ENCODE results near the gene GOLGA8R. TPM values are rescaled to one million over a fixed set of nuclear protein-coding genes. Genes with fewer than 3 reads are reported as not detected.
A peak's percentile ranks its signal among the peaks of the same experiment; 100 is the strongest.
"Not testable (repeated sequence)": the region's sequence is repeated elsewhere in the genome, so short reads cannot be mapped to it uniquely, and the experiment has no call there.

The GOLGA8R gene
- polyA plus RNA-seq, 3 donors, result 0.21 to 2.9 TPM; not detected in 1

DNA sequence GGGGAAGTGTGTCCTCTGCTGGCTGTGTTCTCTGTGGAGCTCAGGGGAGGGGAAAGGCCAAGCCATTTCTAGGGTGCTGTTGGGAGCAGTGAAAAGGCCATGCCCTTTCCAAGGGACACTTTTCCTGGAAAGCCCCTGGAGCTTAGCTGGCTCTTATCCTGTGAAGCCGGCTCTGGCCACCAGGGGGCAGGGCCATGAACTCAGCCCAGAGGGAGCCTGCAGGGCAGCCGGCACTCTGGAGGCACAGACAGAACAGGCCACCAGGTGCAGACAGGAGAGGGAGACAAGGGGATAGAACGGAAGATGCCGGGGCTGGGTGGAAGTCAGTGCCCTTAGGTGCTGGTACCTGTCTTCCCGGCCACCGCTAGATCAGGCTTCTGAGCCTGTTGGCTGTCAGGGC, 15.1 kb downstream of the GOLGA8R start:
- H3K4me1 Mint-ChIP-seq; H3K4me2 ChIP-seq (replicated peaks; ENCODE audit: extremely low read depth, low read length, poor library complexity, severe bottlenecking); H3K27me3 Mint-ChIP-seq (ENCODE audit: low read depth in 3 of 3); H3K36me3 ChIP-seq (replicated peaks in 1 of 2; ENCODE audit: control insufficient read depth in 1 of 2, insufficient read depth in 2 of 2, low read length in 2 of 2); H3K4me3 ChIP-seq (replicated peaks in 1 of 3; ENCODE audit: low read depth in 2 of 3, low read length in 3 of 3); H3K9ac ChIP-seq (ENCODE audit: insufficient read depth, low read length, poor library complexity, severe bottlenecking); H3K4me3 Mint-ChIP-seq; H3K9me3 ChIP-seq (replicated peaks in 1 of 2; ENCODE audit: control insufficient read depth in 1 of 2, insufficient read depth in 1 of 2, low read length in 2 of 2); H3K4me1 ChIP-seq (ENCODE audit: control insufficient read depth in 1 of 2, insufficient read depth in 2 of 2, low read length in 2 of 2); DNase-seq; H3K27ac ChIP-seq (ENCODE audit: low read depth in 1 of 2, low read length in 2 of 2); H3K79me2 ChIP-seq (ENCODE audit: insufficient read depth, low read length); H4K20me1 ChIP-seq (ENCODE audit: insufficient read depth, low read length); H3K27me3 ChIP-seq (ENCODE audit: control insufficient read depth in 2 of 2, insufficient read depth in 2 of 2, low read length in 2 of 2); H3K9me3 Mint-ChIP-seq; H2AFZ ChIP-seq (ENCODE audit: insufficient read depth, low read depth, low read length, poor library complexity, severe bottlenecking); intact Hi-C loops (cut with micrococcal nuclease); H3K36me3 Mint-ChIP-seq; H3K27ac Mint-ChIP-seq: not testable (repeated sequence)
- no CpG with 5 or more reads among the region's 6 CpGs for WGBS (ENCODE audit: insufficient coverage)
- TF ChIP-seq, protein P1, sequence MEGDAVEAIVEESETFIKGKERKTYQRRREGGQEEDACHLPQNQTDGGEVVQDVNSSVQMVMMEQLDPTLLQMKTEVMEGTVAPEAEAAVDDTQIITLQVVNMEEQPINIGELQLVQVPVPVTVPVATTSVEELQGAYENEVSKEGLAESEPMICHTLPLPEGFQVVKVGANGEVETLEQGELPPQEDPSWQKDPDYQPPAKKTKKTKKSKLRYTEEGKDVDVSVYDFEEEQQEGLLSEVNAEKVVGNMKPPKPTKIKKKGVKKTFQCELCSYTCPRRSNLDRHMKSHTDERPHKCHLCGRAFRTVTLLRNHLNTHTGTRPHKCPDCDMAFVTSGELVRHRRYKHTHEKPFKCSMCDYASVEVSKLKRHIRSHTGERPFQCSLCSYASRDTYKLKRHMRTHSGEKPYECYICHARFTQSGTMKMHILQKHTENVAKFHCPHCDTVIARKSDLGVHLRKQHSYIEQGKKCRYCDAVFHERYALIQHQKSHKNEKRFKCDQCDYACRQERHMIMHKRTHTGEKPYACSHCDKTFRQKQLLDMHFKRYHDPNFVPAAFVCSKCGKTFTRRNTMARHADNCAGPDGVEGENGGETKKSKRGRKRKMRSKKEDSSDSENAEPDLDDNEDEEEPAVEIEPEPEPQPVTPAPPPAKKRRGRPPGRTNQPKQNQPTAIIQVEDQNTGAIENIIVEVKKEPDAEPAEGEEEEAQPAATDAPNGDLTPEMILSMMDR (IDR thresholded peaks at IDR 0.05), result peak; percentile 20

DNA sequence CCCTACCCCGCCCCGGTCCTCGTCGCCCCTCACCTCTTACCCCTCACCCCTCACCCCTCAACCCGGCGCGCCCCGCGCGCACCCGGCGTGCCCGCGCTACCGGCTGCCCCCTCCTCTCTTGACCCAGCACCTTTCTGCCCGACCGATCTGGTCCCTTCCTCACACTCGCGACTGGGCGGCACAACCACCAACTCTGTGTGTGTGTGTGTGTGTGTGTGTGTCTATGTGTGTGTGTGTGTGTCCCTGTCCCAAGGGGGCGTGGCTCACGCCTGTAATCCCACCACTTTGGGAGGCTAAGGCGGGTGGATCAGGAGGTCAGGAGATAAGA, 20.4 kb downstream of the GOLGA8R start:
- H3K9me3 Mint-ChIP-seq; H4K20me1 ChIP-seq (ENCODE audit: insufficient read depth, low read length); H3K27ac Mint-ChIP-seq; H3K4me1 ChIP-seq (ENCODE audit: control insufficient read depth in 1 of 2, insufficient read depth in 2 of 2, low read length in 2 of 2); H3K36me3 Mint-ChIP-seq; intact Hi-C loops (cut with micrococcal nuclease); H3K36me3 ChIP-seq (replicated peaks in 1 of 2; ENCODE audit: control insufficient read depth in 1 of 2, insufficient read depth in 2 of 2, low read length in 2 of 2); DNase-seq; H3K4me3 ChIP-seq (replicated peaks in 1 of 3; ENCODE audit: low read depth in 2 of 3, low read length in 3 of 3); H3K79me2 ChIP-seq (ENCODE audit: insufficient read depth, low read length); H3K4me2 ChIP-seq (replicated peaks; ENCODE audit: extremely low read depth, low read length, poor library complexity, severe bottlenecking); H3K9ac ChIP-seq (ENCODE audit: insufficient read depth, low read length, poor library complexity, severe bottlenecking); H3K4me1 Mint-ChIP-seq; H2AFZ ChIP-seq (ENCODE audit: insufficient read depth, low read depth, low read length, poor library complexity, severe bottlenecking); H3K27me3 ChIP-seq (ENCODE audit: control insufficient read depth in 2 of 2, insufficient read depth in 2 of 2, low read length in 2 of 2); H3K27ac ChIP-seq (ENCODE audit: low read depth in 1 of 2, low read length in 2 of 2); H3K9me3 ChIP-seq (replicated peaks in 1 of 2; ENCODE audit: control insufficient read depth in 1 of 2, insufficient read depth in 1 of 2, low read length in 2 of 2); H3K27me3 Mint-ChIP-seq (ENCODE audit: low read depth in 3 of 3); H3K4me3 Mint-ChIP-seq: not testable (repeated sequence)
- no CpG with 5 or more reads among the region's 23 CpGs for WGBS (ENCODE audit: insufficient coverage)

DNA sequence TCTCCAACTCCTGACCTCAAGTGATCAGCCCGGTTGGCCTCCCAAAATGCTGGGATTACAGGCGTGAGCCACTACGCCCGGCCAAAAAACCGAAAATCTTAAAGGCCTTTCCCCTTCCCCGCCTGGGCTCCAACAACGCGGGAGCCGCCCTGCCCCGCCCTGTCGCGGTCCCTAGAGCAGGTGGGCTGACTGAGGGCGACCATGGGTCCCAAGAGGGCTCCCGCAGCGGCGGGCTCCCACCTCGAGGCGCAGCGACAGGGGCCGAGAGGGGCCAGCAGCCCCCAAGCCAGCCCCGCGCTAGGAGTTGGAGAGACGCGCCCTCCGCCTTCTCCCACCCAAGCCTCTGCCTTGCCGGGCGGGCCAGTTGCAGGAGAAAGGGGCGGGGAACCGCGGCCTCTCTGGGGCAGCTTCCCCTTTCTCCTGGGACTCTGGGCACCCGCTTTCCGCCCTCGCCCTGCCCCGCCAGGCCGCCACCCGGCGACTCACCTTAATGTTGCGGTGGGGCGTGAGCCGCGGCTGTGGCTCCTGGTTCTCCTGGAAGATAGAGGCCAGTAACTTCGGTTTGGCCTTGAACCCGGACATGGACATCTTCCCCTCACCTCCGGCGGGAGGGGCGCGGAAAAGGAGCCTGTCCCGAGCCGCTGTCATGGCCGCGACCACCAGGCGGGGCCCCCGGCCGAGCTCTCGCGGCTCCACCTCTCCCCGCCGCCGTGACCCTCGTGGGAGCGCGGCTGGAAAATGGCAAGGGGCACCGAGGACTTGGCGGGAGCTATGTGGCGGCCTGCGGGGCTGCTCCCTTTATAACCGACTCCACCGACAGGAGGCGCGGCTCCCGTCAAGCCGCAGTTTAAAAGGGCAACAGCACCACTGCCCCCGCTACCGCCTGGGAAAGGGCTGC, 21.0 kb downstream of the GOLGA8R start, which contains the start of gene CHRFAM7A:
Gene CHRFAM7A (minus strand): TSS at position 775 of the 898 bp plus-strand sequence. CDS start 10,189 bp downstream, outside the sequence.
- H3K4me3 ChIP-seq (replicated peaks in 1 of 3; ENCODE audit: low read depth in 2 of 3, low read length in 3 of 3); H3K27me3 Mint-ChIP-seq (ENCODE audit: low read depth in 3 of 3); H3K9ac ChIP-seq (ENCODE audit: insufficient read depth, low read length, poor library complexity, severe bottlenecking); H3K27me3 ChIP-seq (ENCODE audit: control insufficient read depth in 2 of 2, insufficient read depth in 2 of 2, low read length in 2 of 2); H3K36me3 ChIP-seq (replicated peaks in 1 of 2; ENCODE audit: control insufficient read depth in 1 of 2, insufficient read depth in 2 of 2, low read length in 2 of 2); H3K4me3 Mint-ChIP-seq; H3K4me2 ChIP-seq (replicated peaks; ENCODE audit: extremely low read depth, low read length, poor library complexity, severe bottlenecking); intact Hi-C loops (cut with micrococcal nuclease); H3K9me3 Mint-ChIP-seq; DNase-seq; H3K27ac ChIP-seq (ENCODE audit: low read depth in 1 of 2, low read length in 2 of 2); H3K4me1 Mint-ChIP-seq; H3K79me2 ChIP-seq (ENCODE audit: insufficient read depth, low read length); H3K4me1 ChIP-seq (ENCODE audit: control insufficient read depth in 1 of 2, insufficient read depth in 2 of 2, low read length in 2 of 2); H3K9me3 ChIP-seq (replicated peaks in 1 of 2; ENCODE audit: control insufficient read depth in 1 of 2, insufficient read depth in 1 of 2, low read length in 2 of 2); H4K20me1 ChIP-seq (ENCODE audit: insufficient read depth, low read length); H2AFZ ChIP-seq (ENCODE audit: insufficient read depth, low read depth, low read length, poor library complexity, severe bottlenecking); H3K36me3 Mint-ChIP-seq; H3K27ac Mint-ChIP-seq: not testable (repeated sequence)
- WGBS (ENCODE audit: insufficient coverage), result no CpG with 5 or more reads among the region's 74 CpGs

DNA sequence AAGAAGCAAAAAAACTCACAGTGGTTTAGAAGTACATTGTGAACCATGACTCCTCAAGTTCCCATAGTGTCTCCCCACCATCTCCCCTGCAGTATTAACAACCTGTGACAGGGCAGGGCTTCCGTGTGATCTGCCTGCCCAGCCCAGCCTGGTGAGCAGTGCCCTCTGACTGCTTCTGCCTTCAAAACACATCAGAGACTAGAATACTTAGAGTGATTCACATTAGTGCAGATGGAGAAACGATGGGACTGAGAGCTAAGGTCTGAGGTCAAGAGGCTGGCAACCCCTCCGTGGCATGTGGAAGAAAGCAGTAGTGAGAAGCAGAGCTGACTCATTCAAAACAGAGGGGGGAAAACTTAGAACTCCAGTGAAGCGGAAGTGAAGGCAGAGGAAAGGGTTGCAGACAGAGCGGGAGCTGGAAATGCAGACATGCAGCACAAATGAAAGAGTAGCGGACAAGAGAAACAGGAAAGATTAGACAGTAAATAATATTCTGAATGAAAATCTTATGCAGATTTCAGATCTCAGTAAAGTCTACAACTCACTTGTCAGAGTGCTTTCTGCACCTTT, 27.7 kb downstream of the GOLGA8R start:
- H3K4me1 Mint-ChIP-seq; H4K20me1 ChIP-seq (ENCODE audit: insufficient read depth, low read length); H3K36me3 ChIP-seq (replicated peaks in 1 of 2; ENCODE audit: control insufficient read depth in 1 of 2, insufficient read depth in 2 of 2, low read length in 2 of 2); H3K27me3 Mint-ChIP-seq (ENCODE audit: low read depth in 3 of 3); H3K27me3 ChIP-seq (ENCODE audit: control insufficient read depth in 2 of 2, insufficient read depth in 2 of 2, low read length in 2 of 2); H3K4me1 ChIP-seq (ENCODE audit: control insufficient read depth in 1 of 2, insufficient read depth in 2 of 2, low read length in 2 of 2); intact Hi-C loops (cut with micrococcal nuclease); H3K27ac Mint-ChIP-seq; H3K4me3 ChIP-seq (replicated peaks in 1 of 3; ENCODE audit: low read depth in 2 of 3, low read length in 3 of 3); H3K9me3 Mint-ChIP-seq; H2AFZ ChIP-seq (ENCODE audit: insufficient read depth, low read depth, low read length, poor library complexity, severe bottlenecking); H3K4me2 ChIP-seq (replicated peaks; ENCODE audit: extremely low read depth, low read length, poor library complexity, severe bottlenecking); H3K36me3 Mint-ChIP-seq; H3K9ac ChIP-seq (ENCODE audit: insufficient read depth, low read length, poor library complexity, severe bottlenecking); H3K9me3 ChIP-seq (replicated peaks in 1 of 2; ENCODE audit: control insufficient read depth in 1 of 2, insufficient read depth in 1 of 2, low read length in 2 of 2); H3K27ac ChIP-seq (ENCODE audit: low read depth in 1 of 2, low read length in 2 of 2); H3K79me2 ChIP-seq (ENCODE audit: insufficient read depth, low read length); H3K4me3 Mint-ChIP-seq; DNase-seq: not testable (repeated sequence)
- no CpG with 5 or more reads among the region's 6 CpGs for WGBS (ENCODE audit: insufficient coverage)
